Epithelial cell of esophagus (primary cell): Measurements from ENCODE around the gene MFAP3.
A peak's percentile ranks its signal among the peaks of the same experiment; 100 is the strongest.
"Not testable (repeated sequence)": the region's sequence is repeated elsewhere in the genome, so short reads cannot be mapped to it uniquely, and the experiment has no call there.

ENCODE experiments used
- DNase-seq: peaks from one replicate; pipeline ENCODE4 v3.0.0; 2010; ENCODE audit warnings: low read depth
- H3K4me3 ChIP-seq: 2 replicates; pipeline ENCODE4 v1.5.1; 2011; ENCODE audit warnings: mild to moderate bottlenecking, low read length, control low read depth
- CTCF ChIP-seq: IDR thresholded peaks from 2 replicates; pipeline ENCODE4 v1.5.1; 2011; ENCODE audit warnings: low read depth, mild to moderate bottlenecking, low read length, control low read depth, inconsistent platforms; ENCODE audit not compliant: insufficient read depth; ENCODE audit errors: missing control alignments

Gene MFAP3

GRCh38 chr5:154059583-154059982 is 20.8 kb downstream of the MFAP3 start:
- TF ChIP-seq CTCF: no peak
- H3K4me3 ChIP-seq: no peak overlapping the region
- DNase-seq: no peak

- H3K4me3 ChIP-seq: no peak overlapping the region
Measured at GRCh38 chr5:154060606-154061005, 21.8 kb downstream of the MFAP3 start.

GRCh38 chr5:154063372-154063771 is 24.6 kb downstream of the MFAP3 start:
- no peak for TF ChIP-seq CTCF
- DNase-seq: no peak
- H3K4me3 ChIP-seq: no peak overlapping the region

More at GRCh38 chr5:154060606-154061005, 21.8 kb downstream of the MFAP3 start:
- TF ChIP-seq CTCF: no peak
- DNase-seq: no peak

- TF ChIP-seq CTCF: no peak
- H3K4me3 ChIP-seq: no peak overlapping the region
- DNase-seq: no peak
Measured at GRCh38 chr5:154065971-154066370, 27.2 kb downstream of the MFAP3 start.

GRCh38 chr5:154069854-154070253 is 31.1 kb downstream of the MFAP3 start:
- DNase-seq, H3K4me3 ChIP-seq: not testable (repeated sequence)

GRCh38 chr5:154071799-154072413 is 33.1 kb downstream of the MFAP3 start:
- no peak overlapping the region for H3K4me3 ChIP-seq
- no peak for TF ChIP-seq CTCF
- no peak for DNase-seq

GRCh38 chr5:154072414-154073171 is 33.8 kb downstream of the MFAP3 start:
- TF ChIP-seq CTCF: peak; percentile 94

More at GRCh38 chr5:154072414-154073171, 33.8 kb downstream of the MFAP3 start:
- DNase-seq: peak; percentile 66
- no peak overlapping the region for H3K4me3 ChIP-seq
